Measurements from ENCODE around the gene CEP44.

DNA sequence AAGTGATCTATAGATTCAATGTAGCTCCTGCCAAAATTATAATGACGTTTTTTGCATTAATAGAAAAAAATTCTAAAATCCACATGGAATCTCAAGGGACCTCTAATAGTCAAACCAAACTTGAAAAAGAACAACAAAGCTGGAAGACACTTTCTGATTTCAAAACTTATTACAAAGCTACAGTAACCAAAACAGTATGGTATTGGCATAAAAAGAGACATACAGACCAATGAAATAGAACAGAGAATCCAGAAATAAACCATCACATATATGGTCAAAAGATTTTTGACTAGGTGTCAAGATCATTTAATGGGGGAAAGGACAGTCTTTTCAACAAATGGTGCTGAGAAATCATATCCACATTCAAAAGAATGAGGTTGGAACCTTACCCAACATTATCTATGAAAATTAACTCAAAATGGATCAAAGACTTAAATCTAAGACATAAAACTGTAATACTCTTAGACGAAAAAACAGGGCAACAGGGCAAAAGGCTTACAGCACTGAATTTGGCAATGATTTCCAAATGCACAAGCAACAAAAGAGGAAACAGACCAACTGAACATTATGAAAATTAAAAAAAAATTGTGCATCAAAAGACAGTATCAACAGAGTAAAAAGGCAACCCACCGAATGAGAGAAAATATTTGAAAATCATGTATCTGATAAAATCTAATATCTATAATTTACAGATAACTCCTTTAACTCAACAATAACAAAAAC lies 4.1 kb upstream of the CEP44 start:
- no peak for TF ChIP-seq SP1 (IDR thresholded peaks at IDR 0.05)
- TF ChIP-seq, protein P1, sequence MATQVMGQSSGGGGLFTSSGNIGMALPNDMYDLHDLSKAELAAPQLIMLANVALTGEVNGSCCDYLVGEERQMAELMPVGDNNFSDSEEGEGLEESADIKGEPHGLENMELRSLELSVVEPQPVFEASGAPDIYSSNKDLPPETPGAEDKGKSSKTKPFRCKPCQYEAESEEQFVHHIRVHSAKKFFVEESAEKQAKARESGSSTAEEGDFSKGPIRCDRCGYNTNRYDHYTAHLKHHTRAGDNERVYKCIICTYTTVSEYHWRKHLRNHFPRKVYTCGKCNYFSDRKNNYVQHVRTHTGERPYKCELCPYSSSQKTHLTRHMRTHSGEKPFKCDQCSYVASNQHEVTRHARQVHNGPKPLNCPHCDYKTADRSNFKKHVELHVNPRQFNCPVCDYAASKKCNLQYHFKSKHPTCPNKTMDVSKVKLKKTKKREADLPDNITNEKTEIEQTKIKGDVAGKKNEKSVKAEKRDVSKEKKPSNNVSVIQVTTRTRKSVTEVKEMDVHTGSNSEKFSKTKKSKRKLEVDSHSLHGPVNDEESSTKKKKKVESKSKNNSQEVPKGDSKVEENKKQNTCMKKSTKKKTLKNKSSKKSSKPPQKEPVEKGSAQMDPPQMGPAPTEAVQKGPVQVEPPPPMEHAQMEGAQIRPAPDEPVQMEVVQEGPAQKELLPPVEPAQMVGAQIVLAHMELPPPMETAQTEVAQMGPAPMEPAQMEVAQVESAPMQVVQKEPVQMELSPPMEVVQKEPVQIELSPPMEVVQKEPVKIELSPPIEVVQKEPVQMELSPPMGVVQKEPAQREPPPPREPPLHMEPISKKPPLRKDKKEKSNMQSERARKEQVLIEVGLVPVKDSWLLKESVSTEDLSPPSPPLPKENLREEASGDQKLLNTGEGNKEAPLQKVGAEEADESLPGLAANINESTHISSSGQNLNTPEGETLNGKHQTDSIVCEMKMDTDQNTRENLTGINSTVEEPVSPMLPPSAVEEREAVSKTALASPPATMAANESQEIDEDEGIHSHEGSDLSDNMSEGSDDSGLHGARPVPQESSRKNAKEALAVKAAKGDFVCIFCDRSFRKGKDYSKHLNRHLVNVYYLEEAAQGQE (IDR thresholded peaks at IDR 0.05) = no peak
- TF ChIP-seq, protein P2, sequence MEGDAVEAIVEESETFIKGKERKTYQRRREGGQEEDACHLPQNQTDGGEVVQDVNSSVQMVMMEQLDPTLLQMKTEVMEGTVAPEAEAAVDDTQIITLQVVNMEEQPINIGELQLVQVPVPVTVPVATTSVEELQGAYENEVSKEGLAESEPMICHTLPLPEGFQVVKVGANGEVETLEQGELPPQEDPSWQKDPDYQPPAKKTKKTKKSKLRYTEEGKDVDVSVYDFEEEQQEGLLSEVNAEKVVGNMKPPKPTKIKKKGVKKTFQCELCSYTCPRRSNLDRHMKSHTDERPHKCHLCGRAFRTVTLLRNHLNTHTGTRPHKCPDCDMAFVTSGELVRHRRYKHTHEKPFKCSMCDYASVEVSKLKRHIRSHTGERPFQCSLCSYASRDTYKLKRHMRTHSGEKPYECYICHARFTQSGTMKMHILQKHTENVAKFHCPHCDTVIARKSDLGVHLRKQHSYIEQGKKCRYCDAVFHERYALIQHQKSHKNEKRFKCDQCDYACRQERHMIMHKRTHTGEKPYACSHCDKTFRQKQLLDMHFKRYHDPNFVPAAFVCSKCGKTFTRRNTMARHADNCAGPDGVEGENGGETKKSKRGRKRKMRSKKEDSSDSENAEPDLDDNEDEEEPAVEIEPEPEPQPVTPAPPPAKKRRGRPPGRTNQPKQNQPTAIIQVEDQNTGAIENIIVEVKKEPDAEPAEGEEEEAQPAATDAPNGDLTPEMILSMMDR (IDR thresholded peaks at IDR 0.05; ENCODE audit: low read depth, low read length, missing input control) = no peak
- TF ChIP-seq FOXA1 (IDR thresholded peaks at IDR 0.05) = no peak
- TF ChIP-seq, protein P3, sequence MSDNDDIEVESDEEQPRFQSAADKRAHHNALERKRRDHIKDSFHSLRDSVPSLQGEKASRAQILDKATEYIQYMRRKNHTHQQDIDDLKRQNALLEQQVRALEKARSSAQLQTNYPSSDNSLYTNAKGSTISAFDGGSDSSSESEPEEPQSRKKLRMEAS (IDR thresholded peaks at IDR 0.05) = no peak
- no peak for TF ChIP-seq TAF1 (conservative IDR thresholded peaks at IDR 0.05)
- TF ChIP-seq YY1 (IDR thresholded peaks at IDR 0.05) = no peak
- no peak for TF ChIP-seq EGR1 (IDR thresholded peaks at IDR 0.05; ENCODE audit: low read depth in 2 of 2)

Data from liver (tissue), 3 donors.